ENCODE data around the gene MYADM. TPM values are rescaled to one million over a fixed set of nuclear protein-coding genes. Genes with fewer than 3 reads are reported as not detected.

Gene MYADM
- total RNA-seq, 4 donors from 2014 or later = 20.4 to 49.2 (median 33.6) TPM

- no peak for DNase-seq (ENCODE audit: low spot score in 2 of 2)
- intact Hi-C loops (cut with DNase I; ENCODE audit: low total_unique reads) = no loop called here
- TF ChIP-seq CTCF (IDR thresholded peaks at IDR 0.05) (no peak), POLR2A (IDR thresholded peaks at IDR 0.05) (no peak)
- WGBS, 2 donors = 1% methylated on average over 13 of the region's 13 CpGs
- no peak overlapping the region for H3K4me3 ChIP-seq (ENCODE audit: low read depth, poor library complexity, severe bottlenecking)
Measured at GRCh38 chr19:53910170-53910518, 42.5 kb downstream of the MYADM start.

GRCh38 chr19:53912653-53913052, 45.0 kb downstream of the MYADM start:
- no peak overlapping the region for H3K4me3 ChIP-seq (ENCODE audit: low read depth, poor library complexity, severe bottlenecking)
- DNase-seq (ENCODE audit: low spot score in 2 of 2) = no peak
- WGBS, 2 donors = 65% methylated on average over 17 to 18 of the region's 18 CpGs
- TF ChIP-seq POLR2A (IDR thresholded peaks at IDR 0.05) (no peak), CTCF (IDR thresholded peaks at IDR 0.05) (no peak)
- intact Hi-C loops (cut with DNase I; ENCODE audit: low total_unique reads) = no loop called here

- 58 to 59% methylated on average over 8 of the region's 8 CpGs for WGBS, 2 donors
- no peak for DNase-seq (ENCODE audit: low spot score in 2 of 2)
- no peak overlapping the region for H3K4me3 ChIP-seq (ENCODE audit: low read depth, poor library complexity, severe bottlenecking)
- TF ChIP-seq POLR2A (IDR thresholded peaks at IDR 0.05) (no peak), CTCF (IDR thresholded peaks at IDR 0.05) (no peak)
- intact Hi-C loops (cut with DNase I; ENCODE audit: low total_unique reads) = no loop called here
Measured at GRCh38 chr19:53915000-53915399, 47.3 kb downstream of the MYADM start.

GRCh38 chr19:53916004-53916403, 48.3 kb downstream of the MYADM start:
- WGBS, 2 donors = 69 to 71% methylated on average over 6 of the region's 6 CpGs
- intact Hi-C loops (cut with DNase I; ENCODE audit: low total_unique reads) = no loop called here
- no peak for DNase-seq (ENCODE audit: low spot score in 2 of 2)
- H3K4me3 ChIP-seq (ENCODE audit: low read depth, poor library complexity, severe bottlenecking) = no peak overlapping the region
- TF ChIP-seq POLR2A (IDR thresholded peaks at IDR 0.05) (no peak), CTCF (IDR thresholded peaks at IDR 0.05) (no peak)

- intact Hi-C loops (cut with DNase I; ENCODE audit: low total_unique reads) = no loop called here
- H3K4me3 ChIP-seq (ENCODE audit: low read depth, poor library complexity, severe bottlenecking) = no peak overlapping the region
- 78 to 84% methylated on average over 7 of the region's 7 CpGs for WGBS, 2 donors
- DNase-seq (ENCODE audit: low spot score in 2 of 2) = no peak
- TF ChIP-seq CTCF (IDR thresholded peaks at IDR 0.05) = no peak
- TF ChIP-seq POLR2A (IDR thresholded peaks at IDR 0.05) = no peak
Measured at GRCh38 chr19:53917356-53917755, 49.7 kb downstream of the MYADM start.

Other genes with a start within 250 kb of the MYADM start
- gene DPRX, start 235.9 kb upstream of the MYADM start, total RNA-seq = not detected
- gene NLRP12, start 43.6 kb upstream of the MYADM start, total RNA-seq = under 1 TPM in 2 of 4 donors, not detected in 2; 0.04 to 0.23 TPM
- not detected for gene PRKCG, start 14.3 kb downstream of the MYADM start, total RNA-seq
- gene CACNG7, start 41.4 kb downstream of the MYADM start, total RNA-seq = not detected
- under 1 TPM in 2 of 4 donors, not detected in 2; 0.05 to 0.08 TPM for gene CACNG8, start 95.1 kb downstream of the MYADM start, total RNA-seq
- not detected for gene CACNG6, start 123.8 kb downstream of the MYADM start, total RNA-seq
- gene VSTM1, start 196.0 kb downstream of the MYADM start, total RNA-seq = not detected
- gene TARM1, start 213.5 kb downstream of the MYADM start, total RNA-seq = not detected
- gene OSCAR, start 232.9 kb downstream of the MYADM start, total RNA-seq = 1 to 10 TPM; 1.9 to 6.5 (median 3.7) TPM
- gene NDUFA3, start 235.0 kb downstream of the MYADM start, total RNA-seq = 10 to 100 TPM in 3 of 4 donors, 1 to 10 TPM in 1; 2.7 to 39.4 (median 30.2) TPM
- gene TFPT, start 247.8 kb downstream of the MYADM start, total RNA-seq = 10 to 100 TPM; 11.1 to 20.4 (median 16.0) TPM
- 10 to 100 TPM; 39.2 to 65.1 (median 47.3) TPM for gene PRPF31, start 247.9 kb downstream of the MYADM start, total RNA-seq

Data from lower leg skin (tissue), 4 donors.